Stimulated activated CD8-positive, alpha-beta memory T cell treated with anti-CD3 and anti-CD28 coated beads, Interleukin-7, amount 100 ng/mL, for 1 hour (primary cell): ENCODE measurements around the gene POU6F1.
"Not testable (repeated sequence)": the region's sequence is repeated elsewhere in the genome, so short reads cannot be mapped to it uniquely, and the experiment has no call there.

Experiments used
- DNase-seq, 2 donors: peaks; one replicate each; pipeline ENCODE4 v3.0.0-alpha.2; 2020; ENCODE audit warnings: low read depth in 2 of 2

POU6F1 gene

DNA sequence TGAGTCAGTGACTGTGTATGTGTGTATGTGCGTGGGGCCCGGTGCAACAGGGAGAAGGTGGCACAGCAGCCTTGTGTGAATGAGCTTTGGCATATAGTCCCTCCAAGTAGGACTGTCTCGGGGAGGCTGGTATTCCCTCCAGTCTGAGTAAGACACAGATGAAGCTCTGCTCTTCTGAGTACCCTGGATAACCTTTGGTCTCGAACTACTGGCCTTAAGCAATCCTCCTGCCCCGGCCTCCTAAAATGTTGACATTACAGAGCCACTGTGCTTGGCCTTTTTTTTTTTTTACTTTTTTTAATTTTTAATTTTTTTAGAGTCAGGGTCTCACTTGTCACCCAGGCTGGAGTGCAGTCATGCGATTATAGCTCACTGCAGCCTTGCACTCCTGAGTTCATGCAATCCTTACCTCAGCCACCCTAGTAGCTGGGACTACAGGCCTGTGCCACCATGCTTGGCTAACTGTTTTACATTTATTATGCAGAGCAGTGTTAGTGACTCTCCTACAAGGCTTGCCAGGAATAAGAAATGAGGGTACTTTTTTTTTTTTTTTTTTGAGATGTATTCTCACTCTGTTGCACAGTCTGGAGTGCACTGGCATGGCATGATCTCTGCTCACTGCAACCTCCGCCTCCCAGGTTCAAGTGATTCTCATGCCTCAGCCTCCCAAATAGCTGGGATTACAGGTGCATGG lies 11.4 kb upstream of the POU6F1 start:
- no peak for DNase-seq

DNA sequence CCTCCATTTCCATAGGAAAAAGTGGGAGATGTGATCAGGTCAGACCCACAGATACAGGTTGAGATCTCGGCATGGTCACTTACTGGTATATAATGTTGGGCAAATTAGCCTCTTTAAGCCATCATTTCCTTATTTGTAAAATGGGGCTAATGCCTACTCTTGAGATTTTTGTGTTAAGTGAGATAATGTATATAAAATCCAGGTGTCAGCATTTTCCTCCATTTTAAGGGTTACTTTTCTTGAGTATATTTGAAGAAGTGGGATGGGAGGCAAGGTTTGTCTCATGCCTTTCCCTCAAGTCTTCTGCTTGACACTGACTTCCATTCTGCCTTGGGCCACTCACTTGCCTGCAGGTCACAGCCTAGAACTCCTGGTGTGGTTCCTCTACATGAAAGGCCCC lies 10.1 kb upstream of the POU6F1 start:
- no peak for DNase-seq

DNA sequence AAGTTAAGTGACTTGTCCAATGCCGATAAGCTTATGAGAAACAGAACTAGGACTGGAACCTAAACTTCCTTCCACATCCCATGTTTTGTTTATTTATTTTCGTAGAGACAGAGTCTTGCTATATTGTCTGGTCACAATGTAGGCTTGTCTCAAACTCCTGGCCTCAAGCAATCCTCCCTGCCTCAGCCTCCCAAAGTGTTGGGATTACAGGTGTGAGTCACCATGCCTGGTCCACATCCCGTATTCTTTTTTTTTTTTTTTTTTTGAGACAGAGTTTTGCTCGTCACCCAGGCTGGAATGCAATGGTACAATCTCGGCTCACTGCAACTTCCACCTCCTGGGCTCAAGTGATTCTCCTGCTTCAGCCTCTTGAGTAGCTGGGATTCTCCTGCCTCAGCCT lies 9.2 kb upstream of the POU6F1 start:
- DNase-seq = not testable (repeated sequence)

DNA sequence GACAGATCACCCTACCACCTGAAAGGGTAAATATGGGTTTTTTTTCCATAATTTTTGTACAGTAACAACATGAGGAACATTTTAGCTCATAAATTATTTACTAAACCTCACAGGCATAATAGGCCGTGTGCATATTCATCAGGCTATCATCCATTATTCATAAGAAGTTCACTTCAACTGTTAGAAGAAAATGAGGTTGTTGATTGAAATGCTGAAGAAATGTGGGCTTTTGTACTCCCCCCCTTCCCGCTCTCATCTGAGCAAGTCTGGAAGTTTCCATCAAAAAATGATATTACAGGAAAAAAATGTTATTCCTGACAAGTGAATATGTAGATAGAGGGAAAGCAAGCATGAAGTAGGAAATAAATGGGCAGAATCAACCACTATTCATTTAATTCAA lies 7.9 kb upstream of the POU6F1 start:
- no peak for DNase-seq

- DNase-seq = no peak
These were observed 7.4 kb upstream of the POU6F1 start for GRCh38 chr12:51225234-51225633.

- DNase-seq = no peak
These were observed 6.8 kb upstream of the POU6F1 start for GRCh38 chr12:51224625-51225024.

DNA sequence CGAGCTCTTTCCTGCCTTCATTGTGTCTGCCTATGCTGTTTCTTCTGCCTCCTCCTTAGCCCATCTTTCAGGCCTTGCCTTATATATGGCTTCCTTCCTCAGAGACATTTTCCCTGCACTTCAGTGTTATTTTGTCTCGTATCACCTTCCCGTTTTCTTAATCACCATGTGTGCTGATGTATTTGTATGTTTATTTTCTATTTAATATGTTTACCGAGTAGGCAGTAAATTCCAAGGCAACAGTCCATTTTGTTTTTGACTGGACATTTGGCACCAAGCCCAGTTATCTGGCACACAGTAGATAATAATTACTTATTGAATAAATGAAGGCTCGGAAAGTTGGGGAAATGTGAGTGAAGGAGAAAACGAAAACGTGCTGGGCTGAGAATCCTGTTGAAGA lies 4.6 kb upstream of the POU6F1 start:
- DNase-seq = no peak

DNA sequence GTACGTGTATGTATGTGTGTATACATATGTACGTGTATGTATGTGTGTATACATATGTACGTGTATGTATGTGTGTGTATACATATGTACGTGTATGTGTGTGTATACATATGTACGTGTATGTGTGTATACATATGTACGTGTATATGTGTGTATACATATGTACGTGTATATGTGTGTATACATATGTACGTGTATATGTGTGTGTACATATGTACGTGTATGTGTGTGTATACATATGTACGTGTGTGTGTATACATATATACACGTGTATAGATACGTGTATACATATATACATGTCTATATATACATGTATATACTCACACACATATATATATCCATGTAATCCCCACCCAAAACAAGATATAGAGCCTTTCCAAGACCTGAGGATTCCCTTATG lies 2.0 kb upstream of the POU6F1 start:
- not testable (repeated sequence) for DNase-seq

DNA sequence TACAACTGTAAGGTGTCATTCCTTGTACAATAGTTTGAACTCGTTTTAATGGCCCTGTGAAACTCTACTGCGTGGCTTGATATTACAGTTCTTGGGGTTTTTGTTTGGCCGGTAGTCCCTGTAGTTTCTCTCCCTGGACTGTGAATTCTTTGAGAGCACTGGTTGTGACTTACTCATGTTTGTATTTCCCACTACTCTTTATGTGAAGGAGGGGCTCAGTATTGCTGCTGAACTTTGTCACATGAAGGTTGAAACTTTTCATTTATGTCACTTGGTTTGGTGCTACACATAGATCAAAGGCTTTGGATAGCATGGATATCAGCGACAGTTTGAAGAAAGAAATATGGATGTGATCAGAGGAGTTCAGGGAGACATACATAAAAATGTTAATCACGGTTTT lies 1.5 kb upstream of the POU6F1 start:
- DNase-seq = no peak

GRCh38 chr12:51218607-51219161 lies 822 bp upstream of the POU6F1 start:
- no peak for DNase-seq

GRCh38 chr12:51217133-51217967 lies 512 bp downstream of the POU6F1 start:
- DNase-seq = peak in 1 of 2 donors; percentile 17

- DNase-seq = no peak
These were observed 1.2 kb downstream of the POU6F1 start for GRCh38 chr12:51216642-51217041.

GRCh38 chr12:51214895-51215294 lies 3.0 kb downstream of the POU6F1 start:
- no peak for DNase-seq

DNA sequence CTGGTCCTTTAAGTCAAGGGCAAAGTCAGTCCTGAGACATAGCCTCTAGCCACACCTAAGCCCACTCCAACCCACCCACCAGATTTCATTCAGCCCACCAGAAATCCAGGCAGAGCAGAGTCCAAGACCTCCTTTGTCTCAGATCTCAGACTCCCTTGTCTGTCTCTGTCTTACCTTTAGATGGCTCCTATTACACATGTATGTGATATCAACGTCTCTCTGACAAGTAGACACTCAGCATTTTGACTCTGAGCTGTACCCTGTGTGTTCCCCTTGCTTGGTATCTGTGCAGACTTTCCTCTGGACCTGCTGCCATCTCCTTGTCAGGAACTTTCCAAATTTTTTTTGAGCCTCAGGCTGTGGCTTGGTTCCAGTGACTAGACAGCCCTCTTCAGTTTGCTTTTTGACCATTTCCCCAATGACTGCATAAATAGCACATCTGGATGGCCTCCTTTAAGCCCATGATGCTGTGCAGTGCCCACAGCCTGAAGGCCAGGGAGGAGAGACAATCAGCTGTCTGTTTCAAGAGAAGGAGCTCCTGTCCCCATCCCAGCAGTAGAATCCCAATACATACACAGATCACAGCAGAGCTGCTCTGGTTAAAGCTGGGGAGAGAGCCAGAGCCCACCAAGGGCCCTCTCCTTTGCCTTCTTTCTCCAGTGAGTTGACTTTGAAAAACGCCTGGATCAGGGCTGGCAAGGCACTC lies 7.0 kb downstream of the POU6F1 start:
- DNase-seq = no peak

DNA sequence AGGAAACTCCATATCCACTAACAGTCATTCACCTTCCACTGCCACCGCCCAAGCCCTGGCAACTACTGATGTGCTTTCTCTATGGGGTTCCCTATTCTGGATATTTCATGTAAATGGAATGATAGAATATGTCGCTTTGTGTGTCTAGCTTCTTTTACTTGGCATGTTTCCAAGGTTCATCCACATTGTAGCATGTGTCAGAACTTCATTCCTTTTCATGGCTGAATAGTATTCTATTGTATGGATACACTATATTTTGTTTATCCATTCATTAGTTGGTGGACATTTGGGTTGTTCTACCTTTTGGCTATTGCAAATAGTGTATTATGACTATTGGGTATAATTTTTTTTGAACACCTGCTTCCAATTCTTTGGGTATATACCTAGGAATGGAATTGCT lies 8.6 kb downstream of the POU6F1 start:
- no peak for DNase-seq

DNA sequence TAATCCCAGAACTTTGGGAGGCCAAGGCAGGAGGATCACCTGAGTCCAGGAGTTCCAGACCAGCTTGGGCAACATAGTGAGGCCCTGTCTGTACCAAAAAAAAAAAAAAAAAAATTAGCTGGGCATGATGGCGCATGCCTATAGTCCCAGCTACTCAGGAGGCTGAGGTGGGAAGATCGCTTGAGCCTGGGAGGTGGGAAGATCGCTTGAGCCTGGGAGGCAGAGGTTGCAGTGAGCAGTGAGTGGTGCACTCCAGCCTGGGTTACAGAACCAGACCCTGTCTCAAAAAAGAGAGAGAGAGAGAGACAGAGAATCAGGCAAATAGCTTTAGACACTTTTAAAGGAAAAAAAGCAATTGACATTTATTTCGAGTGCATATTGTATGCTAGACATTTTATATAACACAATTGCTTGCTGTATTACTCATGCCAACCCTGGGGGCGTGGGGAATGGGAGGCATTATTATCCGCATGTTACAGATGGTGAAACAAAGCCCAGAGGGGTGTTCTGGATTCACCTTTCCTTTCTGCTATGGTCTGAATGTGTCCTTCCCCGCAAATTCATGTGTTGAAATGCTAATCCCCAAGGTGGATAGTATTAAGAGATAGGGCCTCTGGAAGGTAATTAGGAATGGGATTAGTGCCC lies 9.7 kb downstream of the POU6F1 start:
- no peak for DNase-seq

- DNase-seq = no peak
These were observed 12.5 kb downstream of the POU6F1 start for GRCh38 chr12:51205350-51205749.

DNA sequence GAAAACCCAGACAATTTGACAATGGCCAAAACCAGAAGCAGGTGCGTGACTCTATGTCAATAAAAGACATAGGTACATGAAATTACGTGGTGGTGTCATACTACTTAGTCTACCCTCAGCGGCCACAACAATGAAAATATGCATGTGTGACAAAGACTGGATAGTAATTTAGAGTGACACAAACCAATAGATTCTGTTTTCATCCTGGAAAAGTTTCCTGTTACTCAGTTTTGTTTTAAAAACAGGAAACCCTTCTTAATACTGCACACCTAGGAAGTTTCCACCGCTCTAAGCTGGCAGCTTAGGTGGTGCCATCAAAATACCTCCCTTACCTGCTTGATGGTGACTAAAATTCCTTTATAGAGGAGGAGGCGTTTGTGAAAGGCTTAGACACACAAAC lies 15.1 kb downstream of the POU6F1 start:
- DNase-seq = no peak

- DNase-seq = no peak
These were observed 17.1 kb downstream of the POU6F1 start for GRCh38 chr12:51200806-51201205.

- no peak for DNase-seq
These were observed 17.7 kb downstream of the POU6F1 start for GRCh38 chr12:51200156-51200555.

DNA sequence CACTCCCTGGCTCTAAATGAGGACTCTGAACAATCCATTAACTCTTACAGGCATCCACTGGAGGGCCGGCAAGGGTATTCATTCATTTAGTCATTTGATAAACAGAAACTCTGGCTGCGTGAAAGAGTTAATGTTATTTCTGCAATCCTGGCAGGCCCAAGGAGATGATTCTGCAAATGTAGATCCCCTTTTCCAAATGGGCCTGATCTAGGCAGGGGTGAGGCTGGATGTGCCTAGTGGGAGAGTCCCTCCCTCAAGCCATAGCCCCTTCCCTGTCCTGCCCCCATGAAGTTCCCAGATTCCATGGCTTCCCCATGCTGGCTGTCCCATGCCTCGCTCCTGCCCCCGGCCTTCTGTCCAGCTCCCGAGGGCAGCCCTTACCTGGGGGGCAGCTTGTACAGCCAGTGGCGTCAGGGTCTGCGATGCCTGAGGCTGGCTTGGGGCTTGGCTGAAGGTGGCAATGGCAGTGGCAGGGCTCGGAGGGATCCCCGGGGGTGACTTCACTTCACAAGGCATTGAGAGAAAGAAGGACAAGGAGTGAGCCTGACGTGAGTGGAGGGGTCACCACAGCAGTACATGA lies 18.4 kb downstream of the POU6F1 start:
- DNase-seq = no peak
